Measurements from ENCODE around the gene TRIO. TPM values are rescaled to one million over a fixed set of nuclear protein-coding genes. Genes with fewer than 3 reads are reported as not detected.
"Not testable (repeated sequence)": the region's sequence is repeated elsewhere in the genome, so short reads cannot be mapped to it uniquely, and the experiment has no call there.

Gene TRIO
- polyA plus RNA-seq, 3 donors, result 83.4 to 102 (median 96.1) TPM

- DNase-seq (ENCODE audit: low read depth in 3 of 3, low spot score in 2 of 3), result no peak
Observed at GRCh38 chr5:14416621-14417275, 273.6 kb downstream of the TRIO start.

GRCh38 chr5:14417276-14417730 lies 274.2 kb downstream of the TRIO start:
- no peak for DNase-seq (ENCODE audit: low read depth in 3 of 3, low spot score in 2 of 3)

- DNase-seq (ENCODE audit: low read depth in 3 of 3, low spot score in 2 of 3), result no peak
Observed at GRCh38 chr5:14417792-14418765, 274.9 kb downstream of the TRIO start.

GRCh38 chr5:14419686-14420085 lies 276.5 kb downstream of the TRIO start:
- DNase-seq (ENCODE audit: low read depth in 3 of 3, low spot score in 2 of 3), result no peak

GRCh38 chr5:14420101-14420811 lies 277.1 kb downstream of the TRIO start:
- no peak for DNase-seq (ENCODE audit: low read depth in 3 of 3, low spot score in 2 of 3)

GRCh38 chr5:14421851-14422250 lies 278.7 kb downstream of the TRIO start:
- no peak for DNase-seq (ENCODE audit: low read depth in 3 of 3, low spot score in 2 of 3)

GRCh38 chr5:14424011-14424685 lies 281.0 kb downstream of the TRIO start:
- no peak for DNase-seq (ENCODE audit: low read depth in 3 of 3, low spot score in 2 of 3)

- no peak for DNase-seq (ENCODE audit: low read depth in 3 of 3, low spot score in 2 of 3)
Observed at GRCh38 chr5:14425559-14425958, 282.4 kb downstream of the TRIO start.

GRCh38 chr5:14426521-14426920 lies 283.4 kb downstream of the TRIO start:
- no peak for DNase-seq (ENCODE audit: low read depth in 3 of 3, low spot score in 2 of 3)

GRCh38 chr5:14428302-14429081 lies 285.4 kb downstream of the TRIO start:
- no peak for DNase-seq (ENCODE audit: low read depth in 3 of 3, low spot score in 2 of 3)

- no peak for DNase-seq (ENCODE audit: low read depth in 3 of 3, low spot score in 2 of 3)
Observed at GRCh38 chr5:14429101-14430050, 286.2 kb downstream of the TRIO start.

- DNase-seq (ENCODE audit: low read depth in 3 of 3, low spot score in 2 of 3), result no peak
Observed at GRCh38 chr5:14431534-14431933, 288.4 kb downstream of the TRIO start.

- no peak for DNase-seq (ENCODE audit: low read depth in 3 of 3, low spot score in 2 of 3)
Observed at GRCh38 chr5:14432931-14433589, 289.9 kb downstream of the TRIO start.

- no peak for DNase-seq (ENCODE audit: low read depth in 3 of 3, low spot score in 2 of 3)
Observed at GRCh38 chr5:14435481-14435880, 292.3 kb downstream of the TRIO start.

- not testable (repeated sequence) for DNase-seq (ENCODE audit: low read depth in 3 of 3, low spot score in 2 of 3)
Observed at GRCh38 chr5:14436122-14436521, 293.0 kb downstream of the TRIO start.

GRCh38 chr5:14436801-14437542 lies 293.8 kb downstream of the TRIO start:
- DNase-seq (ENCODE audit: low read depth in 3 of 3, low spot score in 2 of 3), result no peak

GRCh38 chr5:14438195-14438606 lies 295.1 kb downstream of the TRIO start:
- no peak for DNase-seq (ENCODE audit: low read depth in 3 of 3, low spot score in 2 of 3)
